Naive thymus-derived CD4-positive, alpha-beta T cell (primary cell): Measurements from ENCODE around the gene DAW1. TPM values are rescaled to one million over a fixed set of nuclear protein-coding genes. Genes with fewer than 3 reads are reported as not detected.

Source experiments
- ATAC-seq: fragments of 150-1000 bp; cut with Tn5 transposase; 2 replicates; pipeline ENCODE4 v1.10.0; 2021; ENCODE audit warnings: mild to moderate bottlenecking, moderate library complexity
- CTCF ChIA-PET: fragments of 350-600 bp; sonication (Branson Sonifier 250); formaldehyde crosslinking; loops from one replicate; lab custom pipeline; 2021; ENCODE audit warnings: antibody characterized with exemption; lab: Charles Lee
- POLR2A ChIA-PET: fragments of 350-600 bp; sonication (Branson Sonifier 250); formaldehyde crosslinking; loops from one replicate; lab custom pipeline; 2021; ENCODE audit warnings: antibody characterized with exemption, inconsistent platforms; lab: Charles Lee
- DNase-seq, 9 donors: peaks; one replicate each; pipeline versions ENCODE4 v3.0.0 to v3.0.0-alpha.2; 2020 to 2022; ENCODE audit warnings: mixed read lengths in 1 of 9
- H3K27ac ChIP-seq: one replicate; pipeline ENCODE4 v1.7.0; 2013; ENCODE audit warnings: mild to moderate bottlenecking, low read depth, low read length, moderate library complexity
- H3K27me3 ChIP-seq, 2 donors: one replicate each; pipeline ENCODE4 v1.7.0; 2013; ENCODE audit warnings: low read length in 2 of 2, mild to moderate bottlenecking in 2 of 2, moderate library complexity in 2 of 2; ENCODE audit not compliant: control insufficient read depth in 2 of 2, insufficient read depth in 2 of 2
- H3K36me3 ChIP-seq, 3 experiments: 1 replicate in 2 of 3; 2 replicates in 1 of 3; pipeline ENCODE4 v1.7.0; 2013; ENCODE audit warnings: low read length in 3 of 3, mild to moderate bottlenecking in 3 of 3, moderate library complexity in 1 of 3; ENCODE audit not compliant: insufficient read depth in 3 of 3, control insufficient read depth in 2 of 3
- H3K4me1 ChIP-seq, 2 donors: one replicate each; pipeline ENCODE4 v1.7.0; 2013; ENCODE audit warnings: low read length in 2 of 2, mild to moderate bottlenecking in 2 of 2, moderate library complexity in 1 of 2; ENCODE audit not compliant: control insufficient read depth in 2 of 2, insufficient read depth in 2 of 2
- H3K4me3 ChIP-seq: 2 replicates; pipeline ENCODE4 v1.7.0; 2013; ENCODE audit warnings: mild to moderate bottlenecking, low read length
- H3K9me3 ChIP-seq, 3 experiments: 1 replicate in 2 of 3; 2 replicates in 1 of 3; pipeline ENCODE4 v1.7.0; 2013; ENCODE audit warnings: low read length in 3 of 3; ENCODE audit not compliant: control insufficient read depth in 2 of 3
- H3K27ac Mint-ChIP-seq, 9 donors: one replicate each; pipeline ENCODE4 v1.8.0; 2020 to 2022; ENCODE audit warnings: mixed read lengths in 9 of 9, mild to moderate bottlenecking in 8 of 9, moderate library complexity in 5 of 9, inconsistent platforms in 2 of 9
- H3K27me3 Mint-ChIP-seq, 5 donors: one replicate each; pipeline ENCODE4 v1.8.0; 2021 to 2022; ENCODE audit warnings: mixed read lengths in 5 of 5, mild to moderate bottlenecking in 1 of 5
- H3K36me3 Mint-ChIP-seq, 5 donors: one replicate each; pipeline ENCODE4 v1.8.0; 2020 to 2022; ENCODE audit warnings: mixed read lengths in 5 of 5, mild to moderate bottlenecking in 3 of 5, inconsistent platforms in 1 of 5
- H3K4me1 Mint-ChIP-seq, 7 donors: one replicate each; pipeline ENCODE4 v1.8.0; 2020 to 2022; ENCODE audit warnings: mixed read lengths in 7 of 7, mild to moderate bottlenecking in 3 of 7, inconsistent platforms in 1 of 7
- H3K4me3 Mint-ChIP-seq, 10 donors: one replicate each; pipeline ENCODE4 v1.8.0; 2020 to 2022; ENCODE audit warnings: mild to moderate bottlenecking in 10 of 10, mixed read lengths in 10 of 10, moderate library complexity in 6 of 10, inconsistent platforms in 2 of 10
- H3K9me3 Mint-ChIP-seq, 11 donors: one replicate each; pipeline ENCODE4 v1.8.0; 2020 to 2022; ENCODE audit warnings: mixed read lengths in 11 of 11, mild to moderate bottlenecking in 4 of 11, inconsistent platforms in 1 of 11, moderate library complexity in 1 of 11
- intact Hi-C, 2 donors: fragments of 100-400 bp; cut with micrococcal nuclease; formaldehyde crosslinking; loops; one replicate each; pipeline ENCODE4 v1.15.1; 2023
- polyA plus RNA-seq, 2 donors: library from polyadenylated mRNA; unstranded; fragments of 300-500 nt; fragmentation: Illumina TruSeq; gene quantifications; one replicate each; pipeline ENCODE4 v1.2.3, GENCODE V29; 2021
- total RNA-seq, 6 experiments: library from RNA in 5 of 6; stranded (reverse) in 5 of 6; gene quantifications; 1 replicate in 5 of 6; 2 replicates in 1 of 6; pipeline ENCODE4 v1.2.3 and lab custom pipeline; 2021 to 2026

DAW1 gene
- total and polyA plus RNA-seq, 7 experiments from 2014 or later = not detected

DNA sequence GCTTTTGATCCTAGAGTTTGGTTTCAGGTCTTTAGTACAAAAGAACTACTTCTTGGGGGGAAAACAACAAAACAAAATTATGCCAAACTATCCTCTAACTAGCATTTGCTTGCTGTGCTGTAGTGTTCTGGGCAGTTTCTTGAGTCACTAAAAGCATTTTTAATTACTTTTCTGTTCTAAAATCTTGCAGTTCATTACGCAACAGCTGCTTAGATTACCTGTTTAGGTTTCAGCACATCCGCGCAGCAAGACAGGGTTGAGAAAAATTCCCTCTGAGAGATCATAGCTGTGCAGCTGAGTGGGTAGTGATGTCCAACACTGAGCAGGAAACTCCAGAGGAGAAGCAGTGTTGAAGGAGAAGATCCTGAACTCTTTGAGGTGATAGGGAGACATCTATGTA, 9.0 kb downstream of the DAW1 start:
- no peaks in the 10 kb centered on the region for H3K9me3 ChIP-seq
- H3K36me3 ChIP-seq = no peaks in the 10 kb centered on the region
- H3K4me1 ChIP-seq = no peaks in the 10 kb centered on the region
- Mint-ChIP-seq H3K4me3 (no peak overlapping the region), H3K9me3 (peaks cover 0 to 1% (median 0%) of the 10 kb centered on the region in 11 donors), H3K27ac (no peak overlapping the region), H3K4me1 (peaks cover 0 to 7% (median 0%) of the 10 kb centered on the region in 7 donors), H3K36me3 (no peaks in the 10 kb centered on the region), H3K27me3 (peaks cover 3 to 23% (median 8%) of the 10 kb centered on the region in 5 donors)
- CTCF ChIA-PET = no interaction called here
- DNase-seq = no peak
- no peak overlapping the region for H3K27ac ChIP-seq
- H3K27me3 ChIP-seq = no peaks in the 10 kb centered on the region
- intact Hi-C loops = no loop called here
- POLR2A ChIA-PET = no interaction called here
- H3K4me3 ChIP-seq = no peak overlapping the region
- no peak for ATAC-seq

GRCh38 chr2:227881866-227882517, 10.6 kb downstream of the DAW1 start:
- Mint-ChIP-seq H3K36me3 (no peaks in the 10 kb centered on the region), H3K4me1 (peaks cover 0 to 7% (median 0%) of the 10 kb centered on the region in 7 donors), H3K4me3 (peak overlapping the region in 2 of 10 donors; percentile 4 to 40), H3K27ac (no peak overlapping the region), H3K9me3 (peaks cover 0 to 1% (median 0%) of the 10 kb centered on the region in 11 donors), H3K27me3 (peaks cover 0 to 17% (median 6%) of the 10 kb centered on the region in 5 donors)
- no peaks in the 10 kb centered on the region for H3K4me1 ChIP-seq
- intact Hi-C loops = no loop called here
- H3K4me3 ChIP-seq = no peak overlapping the region
- H3K27me3 ChIP-seq = no peaks in the 10 kb centered on the region
- peak; percentile 60 for ATAC-seq
- DNase-seq = no peak
- no peaks in the 10 kb centered on the region for H3K9me3 ChIP-seq
- POLR2A ChIA-PET = no interaction called here
- no peaks in the 10 kb centered on the region for H3K36me3 ChIP-seq
- CTCF ChIA-PET = no interaction called here
- no peak overlapping the region for H3K27ac ChIP-seq

- H3K9me3 Mint-ChIP-seq = peaks cover 0 to 1% (median 0%) of the 10 kb centered on the region in 11 donors
- no peak overlapping the region for H3K4me3 Mint-ChIP-seq
- peak in 5 of 9 donors; percentile 12 to 62 (median 16) for DNase-seq
- Histone ChIP-seq H3K9me3 (no peaks in the 10 kb centered on the region), H3K36me3 (no peaks in the 10 kb centered on the region), H3K4me1 (no peaks in the 10 kb centered on the region), H3K27ac (no peak overlapping the region), H3K4me3 (no peak overlapping the region), H3K27me3 (no peaks in the 10 kb centered on the region)
- H3K27me3 Mint-ChIP-seq = peaks cover 0 to 17% (median 6%) of the 10 kb centered on the region in 5 donors
- no peaks in the 10 kb centered on the region for H3K36me3 Mint-ChIP-seq
- H3K4me1 Mint-ChIP-seq = peaks cover 0 to 7% (median 0%) of the 10 kb centered on the region in 7 donors
- peak; percentile 74 for ATAC-seq
- CTCF ChIA-PET = no interaction called here
- intact Hi-C loops = loop anchor here (1.0 to 2.0 kb wide), 2 partner anchors 226 to 412 kb away; partner anchors contain the start of gene AGFG1 (in 1 of the 2)
- POLR2A ChIA-PET = no interaction called here
- H3K27ac Mint-ChIP-seq = no peak overlapping the region
Observed at GRCh38 chr2:227884511-227884947, 13.1 kb downstream of the DAW1 start.

GRCh38 chr2:227886149-227886548, 14.7 kb downstream of the DAW1 start:
- intact Hi-C loops = no loop called here
- Mint-ChIP-seq H3K36me3 (no peaks in the 10 kb centered on the region), H3K27ac (no peak overlapping the region), H3K9me3 (peaks cover 0 to 1% (median 0%) of the 10 kb centered on the region in 11 donors), H3K27me3 (peaks cover 0 to 8% (median 3%) of the 10 kb centered on the region in 5 donors), H3K4me3 (no peak overlapping the region), H3K4me1 (peaks cover 0 to 7% (median 0%) of the 10 kb centered on the region in 7 donors)
- ChIA-PET POLR2A (interaction anchor here (0.7 kb wide), 1 partner anchor 40 kb away, joined by 3 read pairs; no protein-coding TSS in a partner anchor), CTCF (interaction anchor here (1.8 kb wide), 1 partner anchor 8 kb away, joined by 3 read pairs; no protein-coding TSS in a partner anchor)
- H3K27me3 ChIP-seq = no peaks in the 10 kb centered on the region
- H3K36me3 ChIP-seq = no peaks in the 10 kb centered on the region
- DNase-seq (no peak), ATAC-seq (no peak)
- no peaks in the 10 kb centered on the region for H3K4me1 ChIP-seq
- H3K4me3 ChIP-seq = no peak overlapping the region
- H3K9me3 ChIP-seq = no peaks in the 10 kb centered on the region
- H3K27ac ChIP-seq = no peak overlapping the region

DNA sequence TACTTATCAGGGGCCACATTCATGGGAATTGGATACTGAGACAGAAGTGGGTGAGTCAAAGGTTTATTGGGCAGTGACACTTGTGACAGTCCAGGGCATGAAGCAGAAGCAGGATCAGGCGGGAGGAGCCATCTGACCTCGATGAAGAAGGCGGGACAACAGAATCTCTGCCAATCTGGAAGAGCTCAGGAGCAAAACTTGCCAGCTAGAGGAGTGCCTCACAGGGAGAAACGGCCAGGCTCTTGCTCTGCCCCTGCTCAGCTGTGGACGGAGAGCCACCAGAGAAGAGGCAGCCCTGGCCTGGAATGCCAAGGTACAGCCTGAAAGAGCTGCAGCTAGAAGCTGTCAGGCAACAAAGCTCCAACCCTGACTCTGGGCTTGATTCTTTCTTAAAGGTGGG, 16.9 kb downstream of the DAW1 start:
- H3K27ac Mint-ChIP-seq = no peak overlapping the region
- Histone ChIP-seq H3K27me3 (no peaks in the 10 kb centered on the region), H3K27ac (no peak overlapping the region), H3K36me3 (no peaks in the 10 kb centered on the region), H3K4me3 (no peak overlapping the region), H3K9me3 (no peaks in the 10 kb centered on the region), H3K4me1 (no peaks in the 10 kb centered on the region)
- ATAC-seq = no peak
- H3K36me3 Mint-ChIP-seq = no peaks in the 10 kb centered on the region
- CTCF ChIA-PET = interaction anchor here (0.8 kb wide), 1 partner anchor 9 kb away, joined by 3 read pairs; no protein-coding TSS in a partner anchor
- POLR2A ChIA-PET = no interaction called here
- intact Hi-C loops = no loop called here
- peaks cover 0 to 6% (median 3%) of the 10 kb centered on the region in 5 donors for H3K27me3 Mint-ChIP-seq
- H3K4me1 Mint-ChIP-seq = no peaks in the 10 kb centered on the region
- no peak overlapping the region for H3K4me3 Mint-ChIP-seq
- no peaks in the 10 kb centered on the region for H3K9me3 Mint-ChIP-seq
- no peak for DNase-seq

DNA sequence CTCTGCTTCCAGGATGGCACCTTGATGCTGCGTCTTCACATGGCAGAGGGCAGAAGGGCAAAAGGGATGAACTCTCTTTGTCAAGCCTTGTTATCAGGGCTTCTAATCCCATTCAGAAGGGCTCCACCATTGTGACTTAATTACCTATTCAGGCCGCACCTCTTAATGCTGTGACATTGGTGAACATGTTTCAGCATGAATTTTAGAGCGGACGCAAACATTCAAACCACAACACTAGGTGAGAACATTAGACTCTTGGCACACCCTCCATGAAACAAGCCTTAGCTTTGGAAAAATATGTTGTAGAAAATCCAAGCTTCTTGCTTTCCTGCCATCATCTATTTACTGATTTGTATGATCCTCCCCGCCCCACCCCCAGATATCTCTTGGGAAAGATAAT, 17.9 kb downstream of the DAW1 start:
- DNase-seq (no peak), ATAC-seq (no peak)
- H3K27me3 ChIP-seq = no peaks in the 10 kb centered on the region
- H3K9me3 ChIP-seq = no peaks in the 10 kb centered on the region
- H3K4me1 ChIP-seq = no peaks in the 10 kb centered on the region
- no peaks in the 10 kb centered on the region for H3K9me3 Mint-ChIP-seq
- H3K27me3 Mint-ChIP-seq = peaks cover 0 to 6% (median 3%) of the 10 kb centered on the region in 5 donors
- H3K27ac ChIP-seq = no peak overlapping the region
- no peaks in the 10 kb centered on the region for H3K36me3 Mint-ChIP-seq
- H3K4me3 ChIP-seq = no peak overlapping the region
- POLR2A ChIA-PET = no interaction called here
- no peaks in the 10 kb centered on the region for H3K36me3 ChIP-seq
- H3K4me1 Mint-ChIP-seq = no peaks in the 10 kb centered on the region
- intact Hi-C loops = no loop called here
- no peak overlapping the region for H3K27ac Mint-ChIP-seq
- CTCF ChIA-PET = no interaction called here
- no peak overlapping the region for H3K4me3 Mint-ChIP-seq
